ENCODE data around the gene PTPRA. TPM values are rescaled to one million over a fixed set of nuclear protein-coding genes. Genes with fewer than 3 reads are reported as not detected.
"Not testable (repeated sequence)": the region's sequence is repeated elsewhere in the genome, so short reads cannot be mapped to it uniquely, and the experiment has no call there.

The PTPRA gene
- 10 to 100 TPM; 41.4 to 55.5 TPM for total RNA-seq
- long read RNA-seq, transcript PTPRA-201 (23 exons, 3,725 nt): major isoform, 68 of 133 reads
- long read RNA-seq, partial matches to known transcripts: 18 of 133 reads
- long read RNA-seq, other reads (novel, unspliced or antisense): 43 of 133 reads

DNA sequence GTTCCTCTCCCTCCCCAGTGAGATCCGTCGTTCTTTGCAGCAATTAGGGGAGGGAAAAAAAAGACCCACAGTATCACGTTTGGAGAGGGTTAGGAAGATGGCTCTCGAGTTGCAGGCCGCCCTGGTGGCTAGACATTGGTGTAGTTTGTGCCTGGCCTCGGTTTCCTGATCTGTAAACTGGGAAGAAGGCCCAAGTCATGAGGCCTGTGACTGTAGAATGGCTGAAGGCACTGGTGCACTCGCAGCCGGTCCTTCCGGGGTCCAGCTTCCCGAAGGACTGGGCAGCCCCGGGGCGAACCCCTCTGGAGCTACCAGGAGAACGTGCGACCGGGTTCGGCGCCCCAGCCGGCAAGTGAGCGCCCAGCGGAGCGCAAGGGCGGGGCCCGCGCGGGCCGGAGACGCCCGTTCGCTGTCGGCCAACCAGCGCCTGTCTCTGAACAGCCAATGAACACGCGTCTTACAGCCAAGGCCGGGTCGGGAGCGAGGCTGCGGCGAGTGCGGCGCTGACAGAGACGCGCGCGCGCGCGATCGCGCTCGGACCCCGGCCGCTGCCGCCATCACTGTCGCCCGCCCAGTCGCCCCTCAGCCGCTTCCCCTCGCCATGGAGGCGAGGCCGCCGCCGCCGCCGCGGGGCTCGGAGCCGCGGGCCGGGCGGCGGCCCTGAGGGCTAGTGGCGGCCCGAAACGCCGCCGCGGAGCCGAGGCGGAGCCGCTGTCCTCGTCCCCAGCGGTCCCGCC lies at the start of gene PTPRA:
PTPRA (plus strand) TSS at position 472 of the 737 bp plus-strand sequence. CDS start 90,797 bp downstream, outside the sequence.
- DNase-seq: peak; percentile 92 to 94
- peak; percentile 95 for ATAC-seq
- intact Hi-C loops (cut with DNase I, micrococcal nuclease): no loop called here

GRCh38 chr20:2825761-2826160 lies 47.5 kb upstream of the PTPRA start:
- DNase-seq (no peak), ATAC-seq (no peak)
- intact Hi-C loops (cut with DNase I, micrococcal nuclease): no loop called here

DNA sequence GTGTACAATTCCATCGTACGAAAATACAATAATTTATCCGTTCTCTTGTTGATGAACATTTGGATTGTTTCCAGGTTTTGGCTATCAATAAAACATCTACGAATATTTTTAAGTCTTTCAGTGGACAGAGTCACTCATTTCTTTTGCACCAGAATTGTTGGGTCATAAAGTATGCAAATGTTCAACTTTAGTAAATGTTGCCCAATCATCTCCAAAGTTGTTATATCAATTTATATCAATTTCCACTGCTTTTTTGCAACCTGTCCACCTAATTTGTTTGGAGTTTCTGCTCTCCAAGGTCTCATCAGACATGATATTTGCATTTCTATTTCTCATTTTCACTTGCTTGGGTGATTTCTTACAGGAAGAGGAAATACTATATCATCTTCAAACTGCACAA lies 46.6 kb upstream of the PTPRA start:
- intact Hi-C loops (cut with DNase I, micrococcal nuclease): no loop called here
- DNase-seq (no peak), ATAC-seq (no peak)

- intact Hi-C loops (cut with DNase I, micrococcal nuclease): no loop called here
- no peak for DNase-seq
- no peak for ATAC-seq
Measured at GRCh38 chr20:2829376-2829775, 43.9 kb upstream of the PTPRA start.

GRCh38 chr20:2831206-2831605 lies 42.1 kb upstream of the PTPRA start:
- intact Hi-C loops (cut with DNase I, micrococcal nuclease); DNase-seq; ATAC-seq: not testable (repeated sequence)

- intact Hi-C loops (cut with DNase I, micrococcal nuclease): no loop called here
- ATAC-seq (no peak), DNase-seq (no peak)
Measured at GRCh38 chr20:2833761-2834160, 39.5 kb upstream of the PTPRA start.

DNA sequence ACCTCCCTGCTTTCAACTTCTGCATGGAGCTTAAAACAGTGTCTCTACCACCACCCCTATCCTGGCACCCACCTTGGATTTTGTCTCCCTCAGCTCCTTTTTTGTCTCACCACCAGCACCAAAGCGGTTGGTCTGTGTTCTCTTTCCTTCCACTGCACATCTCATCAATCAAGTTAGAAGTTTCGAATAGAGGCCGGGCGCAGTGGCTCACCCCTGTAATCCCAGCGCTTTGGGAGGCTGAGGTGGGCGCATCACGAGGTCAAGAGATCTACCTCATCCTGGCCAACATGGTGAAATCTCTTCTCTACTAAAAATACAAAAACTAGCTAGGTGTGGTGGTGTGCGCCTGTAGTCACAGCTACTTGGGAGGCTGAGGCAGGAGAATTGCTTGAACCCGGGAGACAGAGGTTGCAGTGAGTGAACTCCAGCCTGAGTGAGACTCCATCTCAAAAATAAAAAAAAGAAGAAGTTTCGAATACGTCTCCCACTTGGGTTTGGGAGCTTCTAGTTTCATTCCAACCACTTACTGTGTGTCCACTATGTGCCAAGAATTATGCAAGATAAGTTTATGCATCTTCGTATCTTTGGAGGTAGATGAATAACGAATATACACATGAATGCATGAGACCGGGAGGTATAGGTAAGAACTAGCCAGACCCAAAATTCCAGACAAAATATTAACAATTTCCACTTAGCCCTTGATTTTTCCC lies 38.7 kb upstream of the PTPRA start:
- intact Hi-C loops (cut with DNase I, micrococcal nuclease): no loop called here
- ATAC-seq (no peak), DNase-seq (no peak)

- intact Hi-C loops (cut with DNase I, micrococcal nuclease): no loop called here
- no peak for ATAC-seq
- DNase-seq: no peak
Measured at GRCh38 chr20:2835331-2835796, 37.9 kb upstream of the PTPRA start.

DNA sequence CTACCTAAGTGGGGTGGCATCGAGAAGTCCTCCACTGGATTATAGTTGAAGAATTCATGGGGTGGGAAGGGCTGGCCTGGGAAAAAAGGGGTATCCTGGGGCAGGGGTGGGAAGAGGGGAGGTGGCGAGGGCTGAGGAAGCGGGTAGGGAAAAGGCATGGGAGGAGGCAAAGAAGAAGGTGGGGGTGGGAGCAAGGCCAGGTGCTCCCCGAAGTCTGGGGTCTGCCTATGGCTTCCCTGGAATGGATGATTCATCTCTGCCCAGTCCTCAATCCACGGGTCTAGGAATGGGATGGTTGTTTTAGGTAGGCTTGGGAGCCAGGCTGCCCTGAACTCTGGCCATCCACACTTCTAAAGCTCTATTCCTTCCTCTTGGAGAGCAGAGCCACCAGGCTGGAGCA lies 37.2 kb upstream of the PTPRA start:
- intact Hi-C loops (cut with DNase I, micrococcal nuclease): no loop called here
- ATAC-seq: no peak

DNA sequence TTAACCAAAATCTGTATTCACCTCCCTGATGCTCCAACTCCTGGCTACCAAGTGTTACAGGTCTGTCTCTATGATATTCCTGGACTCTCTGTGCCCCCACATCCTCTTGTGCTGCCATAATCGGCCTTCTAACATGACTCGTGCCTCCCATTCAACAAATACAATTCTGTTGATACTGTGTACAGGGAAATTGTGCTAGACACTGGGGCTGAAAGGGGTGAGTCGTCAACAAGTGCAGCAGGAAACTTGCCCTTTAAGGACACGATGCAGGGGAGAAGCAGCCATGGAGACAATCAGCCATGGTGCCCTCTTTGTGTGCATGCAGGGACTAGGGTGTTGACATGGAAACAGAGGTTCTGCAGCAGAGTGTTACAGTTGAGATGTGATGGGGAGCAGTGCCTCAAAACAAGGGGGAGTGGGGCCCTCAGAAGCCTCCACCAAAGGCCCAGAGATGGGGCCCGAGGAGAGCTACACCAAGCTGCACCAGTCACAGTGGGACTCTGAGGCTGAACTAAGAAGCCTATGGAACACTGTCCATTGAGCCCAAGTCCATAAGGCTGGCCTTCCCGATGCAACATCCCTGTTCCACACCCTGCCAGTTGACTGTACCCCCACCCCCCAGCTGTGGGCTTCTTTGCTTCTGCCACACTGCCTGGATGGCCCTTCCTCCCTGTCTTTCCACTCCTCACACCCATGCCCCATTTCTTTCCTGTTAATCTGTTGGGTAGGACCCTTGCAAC lies 35.9 kb upstream of the PTPRA start:
- ATAC-seq (no peak), DNase-seq (no peak)
- intact Hi-C loops (cut with DNase I, micrococcal nuclease): no loop called here

More for the DNA sequence above, 37.2 kb upstream of the PTPRA start:
- no peak for DNase-seq

GRCh38 chr20:2838170-2838797 lies 35.0 kb upstream of the PTPRA start:
- ATAC-seq (no peak), DNase-seq (no peak)
- intact Hi-C loops (cut with DNase I, micrococcal nuclease): no loop called here

DNA sequence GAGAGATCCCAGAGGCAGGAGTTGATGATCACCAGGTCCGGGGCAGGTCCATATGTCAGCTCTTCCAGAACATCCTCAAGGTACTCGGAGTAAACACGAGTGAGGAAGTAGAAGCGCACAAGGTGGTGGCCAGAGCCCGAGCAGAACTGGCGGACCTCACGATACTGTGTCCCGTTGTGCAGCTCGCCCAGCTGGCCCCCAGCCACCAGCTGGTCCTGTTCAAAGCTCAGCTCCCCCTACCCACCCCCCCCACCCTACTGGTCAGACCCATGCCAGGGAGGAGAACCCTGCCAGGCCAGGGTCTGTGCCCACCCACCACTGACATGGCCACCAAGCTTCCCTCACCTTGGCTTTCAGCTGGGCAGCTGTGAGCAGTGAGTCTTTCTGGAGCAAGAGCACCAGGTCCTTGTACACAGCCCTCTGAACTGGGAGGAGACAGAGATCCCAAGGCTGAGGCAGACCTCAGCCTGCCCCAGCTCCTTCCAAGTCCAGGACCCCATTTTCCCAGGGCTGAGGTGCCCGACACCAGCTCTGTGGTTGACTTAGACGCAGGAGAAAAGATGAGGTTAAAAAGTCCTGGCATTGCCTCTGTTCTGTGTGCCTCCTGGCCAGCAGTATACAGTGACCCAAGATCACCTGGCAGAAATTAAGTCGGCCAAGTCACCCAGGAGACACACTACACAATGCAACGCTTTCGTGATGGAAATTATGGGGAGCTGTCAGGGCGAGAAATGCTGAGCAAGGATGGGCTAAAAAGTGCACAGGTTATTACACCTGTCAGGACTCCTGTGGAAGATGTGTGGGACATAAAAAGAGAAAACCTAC lies 34.2 kb upstream of the PTPRA start:
- DNase-seq: no peak
- no peak for ATAC-seq
- intact Hi-C loops (cut with DNase I, micrococcal nuclease): no loop called here

DNA sequence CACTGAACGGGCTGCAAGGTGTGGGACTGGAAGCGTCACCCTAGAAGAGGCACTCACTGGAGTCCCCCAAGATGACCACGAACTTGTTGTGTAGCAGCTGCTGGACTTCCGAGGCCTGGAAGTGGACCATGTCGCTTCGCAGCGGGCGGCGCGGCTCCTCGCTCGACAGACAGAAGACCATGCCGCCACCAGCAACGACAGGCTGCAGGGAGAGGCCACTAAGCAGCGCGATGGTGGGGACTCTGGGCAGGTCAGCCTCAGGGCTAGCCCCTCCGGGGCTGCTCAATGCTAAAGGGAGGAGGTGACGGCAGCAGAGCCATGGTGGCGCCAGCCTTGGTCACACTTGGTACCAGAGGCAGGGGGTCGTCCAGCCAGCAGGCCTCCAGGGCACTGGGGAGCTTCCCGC lies 33.5 kb upstream of the PTPRA start:
- no peak for ATAC-seq
- DNase-seq: no peak

GRCh38 chr20:2840138-2840966 lies 32.9 kb upstream of the PTPRA start, which contains the start of the genes PCED1A and VPS16:
Gene PCED1A, minus strand, starts transcription at chr20:2840655. Its CDS starts 743 bp downstream, at chr20:2839912.
Gene VPS16, plus strand, starts transcription at chr20:2840745. Its CDS starts 30 bp downstream, at chr20:2840775.
- ATAC-seq (peak; percentile 98), DNase-seq (peak; percentile 82 to 89)
- intact Hi-C loops (cut with DNase I, micrococcal nuclease): no loop called here

More for the DNA sequence above, 33.5 kb upstream of the PTPRA start:
- intact Hi-C loops (cut with DNase I, micrococcal nuclease): no loop called here

DNA sequence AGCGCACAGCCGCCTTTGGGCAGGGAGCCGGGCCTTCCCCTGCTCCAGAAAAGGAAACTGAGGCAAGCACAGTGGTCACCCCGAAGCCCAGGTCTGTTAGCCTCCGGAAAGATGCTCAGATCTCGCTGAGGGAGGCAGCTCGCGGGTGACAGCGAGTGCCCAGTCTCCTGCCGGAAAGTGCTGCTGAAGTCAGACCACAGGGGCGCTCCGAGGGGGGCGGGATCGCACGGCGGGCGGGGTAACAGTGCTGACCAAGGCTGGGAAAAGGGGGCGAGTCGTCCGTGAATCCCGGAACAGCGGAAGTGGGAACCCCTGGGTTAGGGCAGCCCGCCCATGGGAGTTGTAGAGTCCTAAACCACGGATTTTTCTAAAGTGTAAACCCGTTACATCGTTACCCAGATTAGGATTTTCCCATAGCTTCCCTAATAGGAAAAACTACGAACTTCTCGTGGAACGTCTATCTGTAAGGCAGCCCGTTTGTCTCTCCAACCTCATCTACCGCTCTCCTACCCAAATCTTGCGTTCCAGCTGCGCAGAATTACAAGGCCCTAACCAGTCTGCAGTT lies 32.2 kb upstream of the PTPRA start:
- DNase-seq (peak; percentile 59 to 60), ATAC-seq (peak; percentile 48)
- intact Hi-C loops (cut with DNase I, micrococcal nuclease): no loop called here

DNA sequence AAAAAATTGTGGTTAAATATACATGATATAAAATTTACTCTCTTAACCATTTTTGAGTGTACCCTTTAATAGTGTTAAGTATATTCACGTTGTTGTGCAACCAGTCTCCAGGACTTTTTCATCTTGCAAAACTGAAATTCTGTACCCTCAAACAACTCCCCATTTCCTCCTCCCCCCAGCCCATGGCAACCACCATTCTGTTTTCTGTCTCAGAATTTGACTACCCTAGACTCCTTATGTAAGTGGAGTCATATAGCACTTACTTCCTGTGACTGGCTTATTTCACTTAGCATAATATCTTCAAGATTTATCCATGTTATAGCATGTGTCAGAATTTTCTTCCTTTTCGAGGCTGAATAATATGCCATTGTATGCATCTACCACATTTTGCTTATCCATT lies 27.7 kb upstream of the PTPRA start:
- DNase-seq (no peak), ATAC-seq (no peak)
- intact Hi-C loops (cut with DNase I, micrococcal nuclease): no loop called here

DNA sequence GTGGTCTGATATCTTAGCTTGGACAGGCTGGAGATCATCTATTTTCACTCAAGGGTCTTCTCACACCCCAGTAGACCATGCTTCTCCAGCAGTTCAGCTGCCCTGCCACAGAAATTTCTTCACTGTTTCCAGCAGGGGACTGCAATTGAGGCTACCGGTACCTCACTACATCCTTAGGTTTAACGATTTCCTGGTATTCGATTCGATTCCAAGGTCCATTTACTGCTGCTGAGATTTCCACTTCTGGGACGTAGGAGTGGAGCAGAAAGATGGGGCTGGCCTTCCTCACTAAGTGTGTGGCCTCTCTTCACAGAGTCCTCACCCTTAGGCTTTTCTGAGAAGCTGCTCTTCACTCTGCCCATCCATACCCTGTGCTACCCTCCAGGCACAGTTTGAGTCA lies 26.6 kb upstream of the PTPRA start:
- DNase-seq (no peak), ATAC-seq (peak; percentile 73)
- intact Hi-C loops (cut with DNase I, micrococcal nuclease): no loop called here
